Measurements from ENCODE around the gene PAQR4.
A peak's percentile ranks its signal among the peaks of the same experiment; 100 is the strongest.
"Not testable (repeated sequence)": the region's sequence is repeated elsewhere in the genome, so short reads cannot be mapped to it uniquely, and the experiment has no call there.

Gene PAQR4

GRCh38 chr16:2968738-2969544 lies at the start of gene PAQR4:
PAQR4 (plus strand) TSS chr16:2969348; CDS start chr16:2969675, 327 bp downstream.
- DNase-seq: peak; percentile 89

GRCh38 chr16:2919511-2920255 lies 49.5 kb upstream of the PAQR4 start:
- peak; percentile 63 for DNase-seq

GRCh38 chr16:2923481-2923880 lies 45.7 kb upstream of the PAQR4 start:
- DNase-seq: no peak

DNA sequence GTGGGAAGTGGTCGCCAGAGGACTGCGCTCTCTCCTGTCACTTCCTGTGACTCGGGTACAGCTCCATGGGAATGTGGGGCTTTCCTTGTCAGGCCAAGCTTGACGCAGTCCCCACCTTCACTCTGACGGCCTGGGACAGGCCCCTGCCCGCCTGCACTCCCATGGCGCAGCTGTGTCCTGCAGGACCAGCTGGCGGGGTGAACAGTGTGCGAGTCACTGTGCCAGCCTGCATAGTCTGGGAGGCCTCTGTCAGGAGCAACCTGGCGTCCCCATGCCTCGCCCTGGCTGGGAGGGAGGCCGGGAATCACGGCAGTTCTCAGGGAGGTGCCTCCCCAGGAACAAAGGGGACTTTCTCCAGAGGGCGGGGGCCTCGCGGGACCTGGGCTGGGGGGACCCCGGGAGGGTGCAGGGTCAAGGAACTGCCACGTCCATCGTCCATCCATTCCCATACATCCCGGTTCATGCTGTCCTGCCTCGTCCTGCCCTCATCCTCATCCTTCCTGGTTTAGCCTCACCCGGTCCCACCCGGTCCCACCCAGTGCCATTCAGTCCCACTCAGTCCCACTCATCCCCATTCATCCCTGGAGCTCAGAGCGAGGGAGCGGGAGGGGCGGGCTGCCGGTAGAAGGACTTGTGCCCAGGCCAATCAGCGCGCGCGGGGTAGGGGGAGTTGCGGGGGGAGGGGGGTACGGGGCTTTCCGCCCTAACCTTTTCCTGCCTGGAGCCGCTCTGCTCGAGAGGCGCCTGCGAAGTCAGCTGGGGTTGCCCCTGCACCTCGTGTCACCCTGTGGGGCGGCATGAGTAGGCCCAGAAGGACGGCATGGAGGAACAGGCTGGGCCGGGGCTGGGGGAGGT lies 44.0 kb upstream of the PAQR4 start:
- no peak for DNase-seq

- no peak for DNase-seq
These were observed 43.0 kb upstream of the PAQR4 start for GRCh38 chr16:2925951-2926649.

GRCh38 chr16:2926650-2926999 lies 42.5 kb upstream of the PAQR4 start:
- no peak for DNase-seq

GRCh38 chr16:2927010-2927646 lies 42.0 kb upstream of the PAQR4 start:
- peak; percentile 92 for DNase-seq

- not testable (repeated sequence) for DNase-seq
These were observed 41.0 kb upstream of the PAQR4 start for GRCh38 chr16:2928151-2928550.

GRCh38 chr16:2928796-2929195 lies 40.4 kb upstream of the PAQR4 start:
- no peak for DNase-seq

- DNase-seq: no peak
These were observed 39.5 kb upstream of the PAQR4 start for GRCh38 chr16:2929693-2930092.

DNA sequence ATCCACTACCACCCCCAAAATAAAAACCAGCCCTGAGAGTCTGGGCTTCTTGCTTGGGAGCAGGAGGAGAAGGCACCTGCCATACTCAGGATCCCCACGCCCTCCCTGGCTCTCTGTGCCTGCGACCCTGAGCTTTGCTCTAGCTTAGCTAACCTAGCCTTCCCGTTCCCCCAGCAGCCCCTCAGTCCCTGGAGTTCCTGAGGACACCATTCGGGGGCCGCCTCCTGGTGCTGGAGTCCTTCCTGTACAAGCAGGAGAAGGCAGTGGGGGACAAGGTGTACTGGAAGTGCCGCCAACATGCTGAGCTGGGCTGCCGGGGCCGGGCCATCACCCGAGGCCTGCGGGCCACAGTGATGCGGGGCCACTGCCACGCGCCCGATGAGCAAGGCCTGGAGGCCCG lies 38.9 kb upstream of the PAQR4 start:
- DNase-seq: no peak

GRCh38 chr16:2931231-2931914 lies 37.8 kb upstream of the PAQR4 start:
- not testable (repeated sequence) for DNase-seq

GRCh38 chr16:2933136-2933535 lies 36.0 kb upstream of the PAQR4 start:
- DNase-seq: no peak

GRCh38 chr16:2933701-2934100 lies 35.4 kb upstream of the PAQR4 start:
- no peak for DNase-seq

DNA sequence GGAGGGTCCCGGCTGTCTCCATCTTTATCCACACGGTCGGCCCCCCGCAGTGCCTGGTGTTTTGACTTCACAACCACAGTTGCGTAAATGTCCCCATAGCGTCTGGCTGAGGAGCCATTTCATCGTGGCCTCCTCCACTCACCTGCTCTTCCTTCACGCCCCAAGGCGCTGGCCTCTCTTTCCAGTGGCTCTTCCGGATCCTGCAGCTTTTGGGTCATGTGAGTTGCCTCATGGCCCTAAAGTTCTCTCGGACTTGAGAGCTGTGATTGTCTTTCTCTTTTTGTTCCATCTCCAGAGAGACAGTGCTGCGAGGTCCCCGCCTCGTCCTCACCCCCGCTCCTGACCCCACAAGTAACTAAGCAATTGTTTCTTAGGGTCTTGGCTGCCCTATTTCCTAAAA lies 34.7 kb upstream of the PAQR4 start:
- DNase-seq: no peak

DNA sequence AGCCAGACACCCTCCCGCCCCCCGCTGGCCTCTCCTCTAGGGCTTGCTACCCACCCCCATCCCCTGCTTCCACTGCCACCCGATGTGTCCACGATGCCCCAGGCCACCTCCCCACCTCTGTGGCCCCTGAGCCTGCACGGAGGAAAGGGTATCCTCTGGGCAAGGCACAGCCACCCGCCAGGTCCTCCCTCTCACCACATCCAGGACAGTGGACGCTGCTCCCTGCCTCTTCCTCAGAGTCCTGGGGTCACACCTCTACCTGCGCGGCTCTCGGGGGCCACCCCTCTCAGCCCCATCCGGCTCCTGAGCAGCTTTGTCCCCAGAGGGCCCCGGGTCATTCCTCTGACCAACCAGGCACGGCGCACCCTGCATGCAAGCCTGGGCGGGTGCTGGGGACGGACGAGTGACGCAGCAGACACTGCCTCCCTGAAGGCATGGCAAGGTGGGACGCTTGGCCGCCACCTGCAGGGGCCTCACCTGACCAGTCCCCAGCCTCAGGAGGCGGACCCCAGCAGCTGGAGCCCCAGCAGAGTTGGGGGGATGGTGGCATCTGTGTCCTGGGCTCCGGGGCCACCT lies 32.6 kb upstream of the PAQR4 start:
- DNase-seq: no peak

- no peak for DNase-seq
These were observed 32.0 kb upstream of the PAQR4 start for GRCh38 chr16:2937170-2937569.

- DNase-seq: no peak
These were observed 30.9 kb upstream of the PAQR4 start for GRCh38 chr16:2938206-2938605.

- no peak for DNase-seq
These were observed 29.2 kb upstream of the PAQR4 start for GRCh38 chr16:2939968-2940367.

GRCh38 chr16:2942045-2942444 lies 27.1 kb upstream of the PAQR4 start:
- DNase-seq: no peak

GRCh38 chr16:2943716-2944115 lies 25.4 kb upstream of the PAQR4 start:
- DNase-seq: not testable (repeated sequence)

All from activated CD4-positive, alpha-beta T cell treated with anti-CD3 and anti-CD28 coated beads for 48 hours (primary cell).